IMR-90 (cell line): ENCODE data around the gene PHACTR2. TPM values are rescaled to one million over a fixed set of nuclear protein-coding genes. Genes with fewer than 3 reads are reported as not detected.
A peak's percentile ranks its signal among the peaks of the same experiment; 100 is the strongest.

Experiments
- ATAC-seq: fragments of 200-7000 bp; cut with Tn5 transposase; 2 replicates; pipeline ENCODE4 v1.9.1; 2020; ENCODE audit warnings: low read depth, mild to moderate bottlenecking, moderate library complexity
- BruUV-seq: library from RNA; stranded (reverse); fragments of 400-500 nt; replicated peaks from 2 replicates; lab custom pipeline; 2021; lab: Mats Ljungman, UMichigan
- CTCF ChIA-PET: fragments of 300-600 bp; formaldehyde crosslinking; extraction: SDS; loops from one replicate; lab custom pipeline; 2021; ENCODE audit warnings: antibody characterized with exemption; lab: Yijun Ruan, JAX
- POLR2A ChIA-PET: fragments of 300-600 bp; sonication (Branson Sonifier 250); formaldehyde crosslinking; loops from one replicate; lab custom pipeline; 2022; ENCODE audit warnings: antibody characterized with exemption; ENCODE audit not compliant: unreplicated experiment; lab: Charles Lee
- DNase-seq: peaks from one replicate; pipeline ENCODE4 v3.0.0; 2013
- H2AFZ ChIP-seq: replicated peaks from 2 replicates; pipeline ENCODE3; 2013; ENCODE audit warnings: low read length, mild to moderate bottlenecking; ENCODE audit not compliant: poor library complexity
- H2AK5ac ChIP-seq: 2 replicates; pipeline ENCODE4 v1.6.1; 2013; ENCODE audit warnings: low read depth, low read length, inconsistent platforms
- H2AK9ac ChIP-seq: replicated peaks from 2 replicates; pipeline ENCODE3; 2013; ENCODE audit warnings: mild to moderate bottlenecking, low read depth, low read length, moderate library complexity; ENCODE audit not compliant: poor library complexity
- H2BK120ac ChIP-seq: 2 replicates; pipeline ENCODE4 v1.6.1; 2013; ENCODE audit warnings: low read depth, low read length, inconsistent platforms
- H2BK15ac ChIP-seq: 3 replicates; pipeline ENCODE4 v1.6.1; 2013; ENCODE audit warnings: low read depth, low read length, inconsistent platforms
- H2BK20ac ChIP-seq: 2 replicates; pipeline ENCODE4 v1.6.1; 2013; ENCODE audit warnings: low read depth, mild to moderate bottlenecking, inconsistent platforms, low read length, moderate library complexity
- H2BK5ac ChIP-seq: 2 replicates; pipeline ENCODE4 v1.6.1; 2013; ENCODE audit warnings: mild to moderate bottlenecking, low read depth, low read length, inconsistent platforms; ENCODE audit not compliant: poor library complexity, severe bottlenecking
- H3K14ac ChIP-seq: replicated peaks from 2 replicates; pipeline ENCODE4 v1.6.1; 2013; ENCODE audit warnings: low read depth, low read length, inconsistent platforms
- H3K18ac ChIP-seq: 2 replicates; pipeline ENCODE4 v1.6.1; 2013; ENCODE audit warnings: low read depth, low read length, control low read depth
- H3K23ac ChIP-seq: 2 replicates; pipeline ENCODE4 v1.6.1; 2013; ENCODE audit warnings: low read depth, low read length, inconsistent platforms
- H3K27ac ChIP-seq: 2 replicates; pipeline ENCODE4 v1.5.1; 2013; ENCODE audit warnings: mild to moderate bottlenecking, control low read depth, low read length; ENCODE audit not compliant: insufficient read depth
- H3K27me3 ChIP-seq: 2 replicates; pipeline ENCODE4 v1.6.1; 2013; ENCODE audit warnings: low read length; ENCODE audit not compliant: control insufficient read depth, insufficient read depth
- H3K36me3 ChIP-seq: 2 replicates; pipeline ENCODE4 v1.6.1; 2013; ENCODE audit warnings: low read length, mixed read lengths; ENCODE audit not compliant: control insufficient read depth, insufficient read depth
- H3K4ac ChIP-seq: 2 replicates; pipeline ENCODE4 v1.6.1; 2013; ENCODE audit warnings: low read depth, low read length, inconsistent platforms
- H3K4me1 ChIP-seq: 2 replicates; pipeline ENCODE4 v1.6.1; 2013; ENCODE audit warnings: low read length, mixed read lengths; ENCODE audit not compliant: control insufficient read depth, insufficient read depth
- H3K4me2 ChIP-seq: 2 replicates; pipeline ENCODE4 v1.6.1; 2013; ENCODE audit warnings: low read depth, mild to moderate bottlenecking, control low read depth, low read length, moderate library complexity
- H3K4me3 ChIP-seq: 2 replicates; pipeline ENCODE4 v1.5.1; 2013; ENCODE audit warnings: low read depth, mild to moderate bottlenecking, control low read depth, low read length, moderate library complexity; ENCODE audit not compliant: insufficient read depth
- H3K56ac ChIP-seq: 2 replicates; pipeline ENCODE4 v1.6.1; 2013; ENCODE audit warnings: low read length, inconsistent platforms; ENCODE audit not compliant: insufficient read depth; ENCODE audit errors: extremely low read depth
- H3K79me1 ChIP-seq, 2 experiments: 2 replicates each; pipeline ENCODE4 v1.6.1; 2013; ENCODE audit warnings: low read length in 2 of 2, inconsistent platforms in 1 of 2, low read depth in 1 of 2
- H3K9ac ChIP-seq: 2 replicates; pipeline ENCODE4 v1.6.1; 2013; ENCODE audit warnings: low read depth, low read length, control low read depth
- H3K9me1 ChIP-seq: 2 replicates; pipeline ENCODE4 v1.6.1; 2013; ENCODE audit warnings: low read length, inconsistent platforms; ENCODE audit not compliant: insufficient read depth
- H3K9me3 ChIP-seq: 2 replicates; pipeline ENCODE4 v1.6.1; 2013; ENCODE audit warnings: low read length; ENCODE audit not compliant: control insufficient read depth, insufficient read depth
- H4K20me1 ChIP-seq: 2 replicates; pipeline ENCODE4 v1.6.1; 2013; ENCODE audit warnings: low read length, inconsistent platforms; ENCODE audit not compliant: insufficient read depth
- H4K5ac ChIP-seq: 2 replicates; pipeline ENCODE4 v1.6.1; 2013; ENCODE audit warnings: mild to moderate bottlenecking, low read depth, low read length, control low read depth
- H4K8ac ChIP-seq, 2 experiments: 2 replicates each; pipeline ENCODE4 v1.6.1; 2013; ENCODE audit warnings: low read depth in 2 of 2, low read length in 2 of 2, control low read depth in 1 of 2, inconsistent platforms in 1 of 2
- H4K91ac ChIP-seq: 2 replicates; pipeline ENCODE4 v1.6.1; 2013; ENCODE audit warnings: low read depth, low read length, inconsistent platforms; ENCODE audit not compliant: insufficient read depth
- BHLHE40 ChIP-seq: fragments of 150-350 bp; IDR thresholded peaks from 2 replicates; pipeline ENCODE4 v1.6.1; 2016; ENCODE audit warnings: mild to moderate bottlenecking, low read depth, low read length
- FOS ChIP-seq: fragments of 150-350 bp; IDR thresholded peaks from 2 replicates; pipeline ENCODE4 v1.6.1; 2016; ENCODE audit warnings: low read depth, low read length
- NFE2L2 ChIP-seq: fragments of 150-350 bp; IDR thresholded peaks from 2 replicates; pipeline ENCODE4 v1.6.1; 2016; ENCODE audit warnings: low read depth, mild to moderate bottlenecking, low read length
- RAD21 ChIP-seq: IDR thresholded peaks from 2 replicates; pipeline ENCODE4 v1.6.1; 2012; ENCODE audit warnings: low read length, improper control_type of control experiment
- RCOR1 ChIP-seq: IDR thresholded peaks from 2 replicates; pipeline ENCODE4 v1.6.1; 2012; ENCODE audit warnings: mild to moderate bottlenecking, low read length, improper control_type of control experiment; ENCODE audit not compliant: insufficient replicate concordance
- RFX5 ChIP-seq: IDR thresholded peaks from 2 replicates; pipeline ENCODE4 v1.8.0; 2012; ENCODE audit warnings: low read depth, mild to moderate bottlenecking, low read length, moderate library complexity
- WGBS, 2 experiments: methylation state at CpG; one replicate each; pipeline versions ENCODE4 v1.1.5 to v1.1.7; 2013; ENCODE audit warnings: missing lambda C conversion rate in 2 of 2; ENCODE audit not compliant: insufficient read length in 1 of 2; ENCODE audit errors: extremely low coverage in 2 of 2; 5-methylcytosine and 5-hydroxymethylcytosine counted together
- dilution Hi-C: fragments of 300-500 bp; cut with HindIII; formaldehyde crosslinking; loops from one replicate; pipeline ENCODE4 v1.14.3; 2018; ENCODE audit warnings: low sequenced_read_pairs; ENCODE audit not compliant: unreplicated experiment
- in situ Hi-C: fragments of 300-500 bp; cut with MboI; formaldehyde crosslinking; loops from 3 replicates; pipeline ENCODE4 v1.14.3; 2019; ENCODE audit warnings: low sequenced_read_pairs, inconsistent platforms, mixed read lengths
- intact Hi-C: fragments of 100-400 bp; cut with micrococcal nuclease; formaldehyde crosslinking; loops from 2 replicates; pipeline ENCODE4 v1.10.0; 2022
- polyA plus RNA-seq, 3 experiments: library from polyadenylated mRNA; depleted of rRNA; stranded (reverse); fragments of >200 nt; gene quantifications; 2 replicates each; pipeline ENCODE4 v1.2.3, GENCODE V29; 2012; ENCODE audit warnings: low replicate concordance in 1 of 3
- total RNA-seq: library from RNA; depleted of rRNA; stranded (reverse); fragments of >200 nt; gene quantifications from 2 replicates; pipeline ENCODE4 v1.2.3, GENCODE V29; 2012

Gene PHACTR2
- total and polyA plus RNA-seq, 2 of the 4 experiments (the other 2 are of a cell fraction): 14.5 to 74.2 TPM

DNA sequence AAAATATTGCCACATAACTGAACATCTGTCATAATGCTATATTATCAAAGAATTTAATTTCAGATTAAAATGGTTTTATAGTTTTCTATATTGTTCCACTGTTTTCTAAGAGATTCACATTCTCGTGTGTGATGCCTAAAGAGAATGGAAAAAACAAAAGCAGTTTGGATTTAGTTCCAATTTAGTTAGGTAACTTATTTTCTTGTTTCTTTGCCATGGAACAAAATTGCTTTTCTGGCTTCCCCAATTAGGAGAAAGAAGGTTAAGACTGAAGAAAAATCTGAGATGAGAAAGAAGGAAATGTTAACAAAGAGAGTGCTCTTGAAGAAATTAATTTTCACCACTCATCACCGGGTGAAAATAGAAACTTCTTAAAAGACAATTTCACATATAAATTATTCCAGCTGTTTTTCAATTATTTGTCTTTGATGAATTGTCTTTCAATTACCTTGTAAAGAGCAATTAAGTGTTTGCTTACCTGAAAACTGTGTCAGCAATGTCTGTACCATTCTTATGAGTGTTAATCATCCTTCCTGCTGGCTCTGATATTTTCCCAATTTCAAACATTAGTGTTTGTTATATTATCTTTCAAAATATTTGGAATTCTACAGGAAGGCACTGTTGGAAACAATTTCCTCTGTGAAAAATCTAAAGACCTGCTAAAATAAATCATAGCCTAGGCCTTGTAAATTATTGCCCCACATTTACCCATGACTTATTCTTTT, 19.5 kb downstream of the PHACTR2 start:
- WGBS, 2 experiments: no CpG with 5 or more reads among the region's 2 CpGs

More for the DNA sequence above, 19.5 kb downstream of the PHACTR2 start:
- intact Hi-C loops (loop anchor here (5.0 kb wide), 1 partner anchor 50 kb away; no protein-coding TSS in a partner anchor), dilution Hi-C loops (no loop called here), in situ Hi-C loops (no loop called here)
- ATAC-seq (no peak), DNase-seq (no peak)
- H3K4ac ChIP-seq: no peak overlapping the region
- no peaks in the 10 kb centered on the region for H3K27me3 ChIP-seq
- H3K23ac ChIP-seq: no peak overlapping the region
- ChIA-PET CTCF (interaction anchor here (0.5 to 0.9 kb wide), 3 partner anchors 122 to 170 kb away, joined by 3 read pairs; no protein-coding TSS in a partner anchor), POLR2A (no interaction called here)
- peaks cover 24% of the 10 kb centered on the region for H3K4me1 ChIP-seq
- H4K8ac ChIP-seq: no peak overlapping the region
- no peak overlapping the region for H3K4me2 ChIP-seq
- TF ChIP-seq RAD21: no peak
- TF ChIP-seq FOS: no peak
- no peak for TF ChIP-seq BHLHE40
- TF ChIP-seq RFX5: no peak
- TF ChIP-seq RCOR1: no peak
- no peak for TF ChIP-seq NFE2L2
- H2AFZ ChIP-seq: no peak overlapping the region
- H3K4me3 ChIP-seq: no peak overlapping the region
- H3K14ac ChIP-seq: no peak overlapping the region
- 0 out of 3 replicates have a peak overlapping the region, but pooled peaks have one; percentile 19 for H2BK15ac ChIP-seq
- H4K5ac ChIP-seq: no peak overlapping the region
- no TSS peak for BruUV-seq
- H2AK9ac ChIP-seq: no peak overlapping the region
- H3K18ac ChIP-seq: peak overlapping the region; percentile 66; the same call in 1 of the 2 replicates
- no peak overlapping the region for H3K56ac ChIP-seq
- H3K27ac ChIP-seq: no peak overlapping the region; the same call in 1 of the 2 replicates
- H2BK5ac ChIP-seq: peak overlapping the region; percentile 76
- H3K79me1 ChIP-seq: peaks cover 27 to 82% of the 10 kb centered on the region in 2 experiments
- H3K9me1 ChIP-seq: peaks cover 12% of the 10 kb centered on the region; the same call in 1 of the 2 replicates
- H4K91ac ChIP-seq: no peak overlapping the region
- H3K9me3 ChIP-seq: no peaks in the 10 kb centered on the region
- H4K20me1 ChIP-seq: peaks cover 6% of the 10 kb centered on the region; the same call in 1 of the 2 replicates
- peaks cover 2% of the 10 kb centered on the region; the same call in 1 of the 2 replicates for H3K36me3 ChIP-seq
- H2BK20ac ChIP-seq: no peak overlapping the region
- H2BK120ac ChIP-seq: no peak overlapping the region
- no peak overlapping the region for H2AK5ac ChIP-seq
- no peak overlapping the region for H3K9ac ChIP-seq
